ENCODE measurements around the gene BCL6.

- TF ChIP-seq CTCF (conservative IDR thresholded peaks at IDR 0.05 in 1 of 2, IDR thresholded peaks at IDR 0.05 in 1 of 2; ENCODE audit: extremely low read depth in 1 of 2, insufficient read depth in 1 of 2, low read depth in 1 of 2, low read length in 2 of 2) (no peak), EZH2 (IDR thresholded peaks at IDR 0.05; ENCODE audit: borderline replicate concordance, low read length) (no peak)
Observed at GRCh38 chr3:187735383-187735782, 9.9 kb downstream of the BCL6 start.
